Esophagus muscularis mucosa (tissue), 3 donors: ENCODE results near the gene IL18R1.

Experiments used
- EP300 ChIP-seq: sonication (generic); formaldehyde crosslinking; IDR thresholded peaks from one replicate; pipeline ENCODE4 v1.6.1; 2017; ENCODE audit warnings: antibody characterized with exemption
- POLR2AphosphoS5 ChIP-seq, 2 donors: sonication (generic); formaldehyde crosslinking; IDR thresholded peaks; one replicate each; pipeline ENCODE4 v1.6.1; 2017; ENCODE audit warnings: antibody characterized with exemption in 2 of 2

DNA sequence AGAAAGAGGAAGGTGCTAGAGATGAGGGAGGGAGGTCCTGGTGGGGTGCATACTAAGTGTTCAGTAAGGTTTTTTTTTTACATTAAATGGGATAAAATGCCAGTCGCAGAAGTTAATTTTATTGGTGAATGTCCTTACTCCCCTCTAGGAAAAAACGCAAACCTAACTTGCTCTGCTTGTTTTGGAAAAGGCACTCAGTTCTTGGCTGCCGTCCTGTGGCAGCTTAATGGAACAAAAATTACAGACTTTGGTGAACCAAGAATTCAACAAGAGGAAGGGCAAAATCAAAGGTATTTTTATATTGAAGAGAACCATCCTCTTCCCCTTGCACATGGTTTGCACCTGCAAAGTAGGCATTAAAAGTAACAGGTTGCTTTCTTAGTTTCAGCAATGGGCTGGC lies 12.7 kb upstream of the IL18R1 start:
- TF ChIP-seq EP300 = no peak
- no peak for TF ChIP-seq POLR2AphosphoS5 (IDR thresholded peaks at IDR 0.05)
